Omental fat pad (tissue), 4 donors: ENCODE results near the gene MGAT1. TPM values are rescaled to one million over a fixed set of nuclear protein-coding genes. Genes with fewer than 3 reads are reported as not detected.
"Not testable (repeated sequence)": the region's sequence is repeated elsewhere in the genome, so short reads cannot be mapped to it uniquely, and the experiment has no call there.

ENCODE experiments used
- ATAC-seq: fragments of 150-250 bp; one replicate; pipeline ENCODE4 v1.9.1; 2016; ENCODE audit warnings: mild to moderate bottlenecking, moderate library complexity; ENCODE audit not compliant: low FRiP score
- DNase-seq: peaks from one replicate; pipeline ENCODE4 v3.0.0-alpha.2; 2019; ENCODE audit warnings: low spot score
- CTCF ChIP-seq, 3 donors: fragments of 450-650 bp; IDR thresholded peaks; one replicate each; pipeline ENCODE4 v1.5.1; 2016 to 2017; ENCODE audit warnings: antibody characterized with exemption in 3 of 3, mild to moderate bottlenecking in 3 of 3, moderate library complexity in 2 of 3
- total RNA-seq, 4 donors: library from RNA; depleted of rRNA; stranded (reverse); fragments of >200 nt; gene quantifications; one replicate each; pipeline ENCODE4 v1.1.0, GENCODE V29; 2016

MGAT1 gene
- total RNA-seq, 4 donors from 2014 or later = 159 to 376 (median 258) TPM

- no peak for ATAC-seq
- no peak for DNase-seq
- TF ChIP-seq CTCF (IDR thresholded peaks at IDR 0.05) = no peak
Measured at GRCh38 chr5:180744253-180744652, 58.4 kb downstream of the MGAT1 start.

GRCh38 chr5:180742727-180743126 lies 59.9 kb downstream of the MGAT1 start:
- no peak for DNase-seq
- no peak for TF ChIP-seq CTCF (IDR thresholded peaks at IDR 0.05)
- no peak for ATAC-seq

GRCh38 chr5:180740953-180741352 lies 61.7 kb downstream of the MGAT1 start:
- not testable (repeated sequence) for DNase-seq, ATAC-seq

- no peak for ATAC-seq
- no peak for TF ChIP-seq CTCF (IDR thresholded peaks at IDR 0.05)
- DNase-seq = no peak
Measured at GRCh38 chr5:180739958-180740357, 62.6 kb downstream of the MGAT1 start, which contains the start of gene OR2Y1. Gene OR2Y1, minus strand, starts transcription at chr5:180740058. Its CDS starts 0 bp downstream, at chr5:180740058.

- ATAC-seq = no peak
- DNase-seq = no peak
- no peak for TF ChIP-seq CTCF (IDR thresholded peaks at IDR 0.05)
Measured at GRCh38 chr5:180739271-180739670, 63.3 kb downstream of the MGAT1 start.

- ATAC-seq (no peak), DNase-seq (no peak)
- no peak for TF ChIP-seq CTCF (IDR thresholded peaks at IDR 0.05)
Measured at GRCh38 chr5:180736536-180736935, 66.1 kb downstream of the MGAT1 start.

Other genes starting within 250 kb of the MGAT1 start
- not detected for gene SCGB3A1, start 211.3 kb downstream of the MGAT1 start, total RNA-seq
- 10 to 100 TPM in 2 of 4 donors, 1 to 10 TPM in 2; 8.9 to 50.6 (median 15.4) TPM for gene FLT4, start 153.2 kb downstream of the MGAT1 start, total RNA-seq
- gene OR2Y1, start 62.7 kb downstream of the MGAT1 start, total RNA-seq = not detected
- 10 to 100 TPM in 3 of 4 donors, 1 to 10 TPM in 1; 9.2 to 21.8 (median 10.8) TPM for gene ZFP62, start 58.5 kb upstream of the MGAT1 start, total RNA-seq
- 1 to 10 TPM; 1.3 to 8.8 (median 3.0) TPM for gene BTNL8, start 96.4 kb upstream of the MGAT1 start, total RNA-seq
- under 1 TPM in 2 of 4 donors, not detected in 2; 0.24 to 0.50 TPM for gene BTNL3, start 186.0 kb upstream of the MGAT1 start, total RNA-seq
- 100 to 1,000 TPM in 3 of 4 donors, 10 to 100 TPM in 1; 42.0 to 649 (median 160) TPM for gene BTNL9, start 237.5 kb upstream of the MGAT1 start, total RNA-seq